ENCODE data around the gene MYL10. TPM values are rescaled to one million over a fixed set of nuclear protein-coding genes. Genes with fewer than 3 reads are reported as not detected.
"Not testable (repeated sequence)": the region's sequence is repeated elsewhere in the genome, so short reads cannot be mapped to it uniquely, and the experiment has no call there.

MYL10 gene
- total RNA-seq, 1 donor from 2014 or later: not detected

- intact Hi-C loops (cut with micrococcal nuclease): no loop called here
Measured at GRCh38 chr7:101618916-101619315, 10.2 kb downstream of the MYL10 start.

GRCh38 chr7:101618207-101618839, 10.8 kb downstream of the MYL10 start:
- intact Hi-C loops (cut with micrococcal nuclease): no loop called here

GRCh38 chr7:101617451-101618206, 11.5 kb downstream of the MYL10 start:
- intact Hi-C loops (cut with micrococcal nuclease): no loop called here

- intact Hi-C loops (cut with micrococcal nuclease): no loop called here
Measured at GRCh38 chr7:101615446-101615845, 13.7 kb downstream of the MYL10 start.

GRCh38 chr7:101614939-101615302, 14.2 kb downstream of the MYL10 start:
- intact Hi-C loops (cut with micrococcal nuclease): no loop called here

- intact Hi-C loops (cut with micrococcal nuclease): no loop called here
Measured at GRCh38 chr7:101614098-101614938, 14.8 kb downstream of the MYL10 start.

GRCh38 chr7:101612885-101613515, 16.1 kb downstream of the MYL10 start:
- intact Hi-C loops (cut with micrococcal nuclease): no loop called here

- intact Hi-C loops (cut with micrococcal nuclease): no loop called here
Measured at GRCh38 chr7:101608772-101609713, 20.1 kb downstream of the MYL10 start.

GRCh38 chr7:101606498-101606923, 22.6 kb downstream of the MYL10 start:
- intact Hi-C loops (cut with micrococcal nuclease): no loop called here

- intact Hi-C loops (cut with micrococcal nuclease): no loop called here
Measured at GRCh38 chr7:101605611-101606497, 23.2 kb downstream of the MYL10 start.

- intact Hi-C loops (cut with micrococcal nuclease): not testable (repeated sequence)
Measured at GRCh38 chr7:101604934-101605332, 24.2 kb downstream of the MYL10 start.

GRCh38 chr7:101604331-101604933, 24.7 kb downstream of the MYL10 start:
- intact Hi-C loops (cut with micrococcal nuclease): no loop called here

GRCh38 chr7:101602484-101603241, 26.4 kb downstream of the MYL10 start:
- intact Hi-C loops (cut with micrococcal nuclease): loop anchor here (1.0 to 2.0 kb wide), 2 partner anchors 212 to 670 kb away; no protein-coding TSS in a partner anchor

GRCh38 chr7:101602082-101602481, 27.0 kb downstream of the MYL10 start:
- intact Hi-C loops (cut with micrococcal nuclease): loop anchor here (1.0 to 2.0 kb wide), 2 partner anchors 213 to 670 kb away; no protein-coding TSS in a partner anchor

GRCh38 chr7:101599787-101600186, 29.3 kb downstream of the MYL10 start:
- intact Hi-C loops (cut with micrococcal nuclease): no loop called here

- intact Hi-C loops (cut with micrococcal nuclease): no loop called here
Measured at GRCh38 chr7:101598986-101599771, 29.9 kb downstream of the MYL10 start.

- intact Hi-C loops (cut with micrococcal nuclease): no loop called here
Measured at GRCh38 chr7:101598422-101598985, 30.6 kb downstream of the MYL10 start.
